NB4 (cell line): ENCODE measurements around the gene COL4A4.

Source experiments
- DNase-seq: peaks from one replicate; pipeline ENCODE4 v3.0.0; 2010; ENCODE audit warnings: low read depth
- H3K4me3 ChIP-seq: one replicate; pipeline ENCODE4 v1.5.1; 2011; ENCODE audit warnings: mild to moderate bottlenecking, low read depth, low read length, moderate library complexity
- MYC ChIP-seq: IDR thresholded peaks from 2 replicates; pipeline ENCODE4 v1.6.1; 2011; ENCODE audit warnings: low read depth, low read length
- POLR2A ChIP-seq: IDR thresholded peaks from 2 replicates; pipeline ENCODE4 v1.6.1; 2011; ENCODE audit warnings: mild to moderate bottlenecking; ENCODE audit not compliant: insufficient read length; ENCODE audit errors: extremely low read depth
- TF ChIP-seq, protein P1 (sequence below): IDR thresholded peaks from 2 replicates; pipeline ENCODE4 v1.6.1; 2011; ENCODE audit warnings: low read depth, low read length
- TF ChIP-seq, protein P2 (sequence below): IDR thresholded peaks from one replicate; pipeline ENCODE4 v1.5.1; 2012; ENCODE audit warnings: low read depth, low read length

COL4A4 gene

DNA sequence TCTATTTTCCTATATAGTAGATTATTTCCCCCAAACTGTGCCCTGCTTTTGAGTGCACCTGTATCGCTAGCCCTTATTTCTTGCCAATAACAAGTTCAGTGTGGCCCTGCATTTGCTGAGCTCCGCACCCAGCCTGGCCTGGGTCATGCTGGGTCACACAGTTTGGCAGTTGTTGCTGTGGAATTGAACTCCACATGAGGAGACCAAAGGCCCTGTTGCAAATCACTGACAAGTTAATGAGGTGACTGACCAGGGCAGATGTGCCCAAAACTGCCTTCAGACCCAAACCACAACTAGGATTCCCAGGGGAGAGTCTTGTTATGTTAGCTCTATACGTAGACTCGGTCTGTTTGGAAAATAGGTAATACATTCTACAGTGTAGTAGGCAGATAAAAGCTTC, 31.0 kb downstream of the COL4A4 start:
- TF ChIP-seq, protein P1, sequence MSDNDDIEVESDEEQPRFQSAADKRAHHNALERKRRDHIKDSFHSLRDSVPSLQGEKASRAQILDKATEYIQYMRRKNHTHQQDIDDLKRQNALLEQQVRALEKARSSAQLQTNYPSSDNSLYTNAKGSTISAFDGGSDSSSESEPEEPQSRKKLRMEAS, result no peak
- no peak for TF ChIP-seq POLR2A
- TF ChIP-seq MYC, result no peak
- TF ChIP-seq, protein P2, sequence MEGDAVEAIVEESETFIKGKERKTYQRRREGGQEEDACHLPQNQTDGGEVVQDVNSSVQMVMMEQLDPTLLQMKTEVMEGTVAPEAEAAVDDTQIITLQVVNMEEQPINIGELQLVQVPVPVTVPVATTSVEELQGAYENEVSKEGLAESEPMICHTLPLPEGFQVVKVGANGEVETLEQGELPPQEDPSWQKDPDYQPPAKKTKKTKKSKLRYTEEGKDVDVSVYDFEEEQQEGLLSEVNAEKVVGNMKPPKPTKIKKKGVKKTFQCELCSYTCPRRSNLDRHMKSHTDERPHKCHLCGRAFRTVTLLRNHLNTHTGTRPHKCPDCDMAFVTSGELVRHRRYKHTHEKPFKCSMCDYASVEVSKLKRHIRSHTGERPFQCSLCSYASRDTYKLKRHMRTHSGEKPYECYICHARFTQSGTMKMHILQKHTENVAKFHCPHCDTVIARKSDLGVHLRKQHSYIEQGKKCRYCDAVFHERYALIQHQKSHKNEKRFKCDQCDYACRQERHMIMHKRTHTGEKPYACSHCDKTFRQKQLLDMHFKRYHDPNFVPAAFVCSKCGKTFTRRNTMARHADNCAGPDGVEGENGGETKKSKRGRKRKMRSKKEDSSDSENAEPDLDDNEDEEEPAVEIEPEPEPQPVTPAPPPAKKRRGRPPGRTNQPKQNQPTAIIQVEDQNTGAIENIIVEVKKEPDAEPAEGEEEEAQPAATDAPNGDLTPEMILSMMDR, result no peak
- DNase-seq, result no peak
- H3K4me3 ChIP-seq, result no peak overlapping the region

DNA sequence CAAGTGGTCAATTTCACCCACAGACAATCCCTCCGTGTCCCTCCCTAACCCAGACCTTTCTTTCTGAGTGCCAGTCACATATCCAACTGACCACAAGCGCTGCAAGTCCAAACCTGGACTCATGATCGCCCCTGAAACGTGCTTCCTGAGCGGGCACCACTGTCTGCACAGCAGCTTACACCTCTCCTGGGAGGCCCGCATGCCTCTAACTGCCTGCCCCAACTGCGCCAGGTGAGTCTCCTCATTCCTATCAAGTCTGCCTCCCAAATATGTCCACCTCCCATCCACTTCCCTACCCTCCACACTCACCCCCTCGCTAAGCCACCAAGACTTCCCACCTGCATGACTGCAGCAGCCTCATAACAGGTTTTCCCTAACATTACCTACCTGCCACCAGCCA, 33.4 kb downstream of the COL4A4 start:
- no peak overlapping the region for H3K4me3 ChIP-seq
- no peak for DNase-seq
- TF ChIP-seq, protein P1, result no peak
- TF ChIP-seq POLR2A (no peak), MYC (no peak)
- TF ChIP-seq, protein P2, result no peak

DNA sequence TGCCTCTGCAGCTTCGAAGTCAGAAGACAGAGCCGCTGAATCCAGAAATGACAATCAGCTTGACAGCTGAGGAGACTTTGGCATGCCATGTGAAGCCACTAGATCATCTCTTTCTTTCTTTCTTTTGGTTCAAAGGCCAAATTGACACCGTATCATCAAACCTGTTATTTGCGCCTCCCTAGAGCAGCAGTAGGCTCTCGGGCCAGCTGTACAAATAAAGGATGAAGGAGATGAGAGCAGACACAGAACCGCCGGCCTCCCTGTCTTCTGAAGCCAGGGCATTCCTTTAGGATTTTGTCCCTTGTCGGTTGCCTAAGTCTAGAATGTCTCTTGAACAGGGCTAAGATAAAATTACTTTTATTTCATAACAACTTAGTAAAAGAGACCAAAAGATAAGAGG, 36.8 kb downstream of the COL4A4 start:
- TF ChIP-seq MYC (no peak), POLR2A (no peak)
- TF ChIP-seq, protein P2, result no peak
- TF ChIP-seq, protein P1, result no peak

GRCh38 chr2:227125506-227125905, 38.5 kb downstream of the COL4A4 start:
- no peak overlapping the region for H3K4me3 ChIP-seq
- DNase-seq, result no peak
- TF ChIP-seq, protein P2, result peak; percentile 18
- no peak for TF ChIP-seq POLR2A

More for the DNA sequence above, 36.8 kb downstream of the COL4A4 start:
- DNase-seq, result no peak
- H3K4me3 ChIP-seq, result no peak overlapping the region

- no peak for DNase-seq
- TF ChIP-seq MYC, result no peak
- TF ChIP-seq, protein P1, result no peak
- TF ChIP-seq, protein P2, result no peak
- no peak for TF ChIP-seq POLR2A
- no peak overlapping the region for H3K4me3 ChIP-seq
Measured at GRCh38 chr2:227124811-227125210, 39.2 kb downstream of the COL4A4 start.

DNA sequence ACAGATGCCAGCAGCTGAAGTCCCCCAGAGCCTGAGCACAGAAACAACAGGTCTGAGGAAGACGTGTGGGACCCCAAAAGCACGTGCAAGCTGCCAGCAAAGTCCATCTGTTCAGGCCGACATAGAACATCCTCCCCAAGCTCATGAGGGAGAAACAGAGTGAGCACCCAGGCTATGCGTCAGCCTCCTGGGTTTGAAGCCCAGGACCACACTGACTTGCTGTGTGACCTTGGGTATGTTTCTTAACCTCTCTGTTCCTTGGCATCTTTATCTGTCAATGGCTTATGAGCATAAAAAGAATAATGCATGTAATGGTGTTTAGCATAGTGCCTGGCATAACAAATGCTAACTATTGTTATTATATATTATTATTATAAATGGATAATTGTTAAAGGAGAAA, 40.3 kb downstream of the COL4A4 start:
- DNase-seq, result no peak
- no peak overlapping the region for H3K4me3 ChIP-seq
- TF ChIP-seq, protein P1, result no peak
- TF ChIP-seq POLR2A (no peak), MYC (no peak)
- TF ChIP-seq, protein P2, result no peak
